T-helper 1 cell (primary cell): Measurements from ENCODE around the gene KRTAP4-3.
"Not testable (repeated sequence)": the region's sequence is repeated elsewhere in the genome, so short reads cannot be mapped to it uniquely, and the experiment has no call there.

ENCODE experiments used
- DNase-seq, 5 donors: peaks; one replicate each; pipeline ENCODE4 v3.0.0-alpha.2; 2012 to 2020
- total RNA-seq, 4 donors: gene quantifications; one replicate each; lab custom pipeline; 2026; lab: John Stamatoyannopoulos, UW

KRTAP4-3 gene
- total RNA-seq, result 0 reads per million in 4 donors

GRCh38 chr17:41168121-41168520, at the start of gene KRTAP4-3:
TSS of gene KRTAP4-3 (minus strand) at chr17:41168221. CDS start at chr17:41168172, 49 bp downstream.
- no peak for DNase-seq

- no peak for DNase-seq
Measured at GRCh38 chr17:41215681-41216080, 47.7 kb upstream of the KRTAP4-3 start.

DNA sequence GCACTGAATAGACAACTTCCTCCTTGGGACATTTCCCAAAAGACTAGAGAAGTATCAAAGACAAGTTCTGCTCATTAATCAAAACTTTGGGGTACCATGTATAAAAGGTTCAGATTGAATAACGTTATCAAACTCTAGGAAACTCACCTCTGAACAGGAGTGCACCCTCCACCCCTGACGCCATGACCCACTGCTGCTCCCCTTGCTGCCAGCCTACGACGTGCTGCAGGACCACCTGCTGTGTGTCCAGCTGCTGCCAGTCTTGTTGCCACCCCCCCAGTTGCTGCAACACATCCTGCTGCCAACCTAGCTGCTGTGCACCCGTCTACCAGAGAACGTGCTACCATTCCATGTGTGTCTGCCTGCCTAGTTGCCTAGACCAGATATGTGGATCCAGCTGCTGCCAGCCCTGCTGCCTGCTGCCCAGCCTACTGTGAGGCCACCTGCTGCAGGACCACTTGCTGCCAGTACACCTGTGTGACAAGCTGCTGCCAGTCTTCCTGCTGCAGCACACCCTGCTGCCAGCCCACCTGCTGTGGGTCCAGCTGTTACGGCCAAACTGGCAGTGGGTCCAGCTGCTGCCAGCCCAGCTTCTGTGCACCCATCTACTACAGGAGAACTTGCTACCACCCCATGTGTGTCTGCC, 44.6 kb upstream of the KRTAP4-3 start:
- DNase-seq, result no peak

- no peak for DNase-seq
Measured at GRCh38 chr17:41211845-41212466, 43.9 kb upstream of the KRTAP4-3 start.

- DNase-seq, result no peak
Measured at GRCh38 chr17:41199421-41200078, 31.5 kb upstream of the KRTAP4-3 start.

- no peak for DNase-seq
Measured at GRCh38 chr17:41196068-41196467, 28.0 kb upstream of the KRTAP4-3 start.

DNA sequence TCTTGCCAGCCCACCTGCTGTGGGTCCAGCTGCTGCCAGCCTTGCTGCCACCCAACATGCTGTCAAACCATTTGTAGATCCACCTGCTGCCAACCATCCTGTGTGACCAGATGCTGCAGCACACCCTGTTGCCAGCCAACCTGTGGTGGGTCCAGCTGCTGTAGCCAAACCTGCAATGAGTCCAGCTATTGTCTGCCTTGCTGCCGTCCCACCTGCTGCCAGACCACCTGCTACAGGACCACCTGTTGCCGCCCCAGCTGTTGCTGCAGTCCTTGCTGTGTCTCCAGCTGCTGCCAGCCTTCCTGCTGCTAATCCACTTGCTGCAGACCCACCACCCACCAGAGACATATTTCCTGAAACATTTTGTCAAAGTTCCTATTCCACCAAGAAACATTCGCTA, 22.3 kb upstream of the KRTAP4-3 start:
- DNase-seq, result no peak

GRCh38 chr17:41189837-41190318, 21.9 kb upstream of the KRTAP4-3 start, which contains the start of gene KRTAP9-1:
TSS of gene KRTAP9-1 (plus strand) at chr17:41189887. CDS start at chr17:41189887, 0 bp downstream.
- DNase-seq, result not testable (repeated sequence)

GRCh38 chr17:41186872-41187271, 18.9 kb upstream of the KRTAP4-3 start:
- no peak for DNase-seq

DNA sequence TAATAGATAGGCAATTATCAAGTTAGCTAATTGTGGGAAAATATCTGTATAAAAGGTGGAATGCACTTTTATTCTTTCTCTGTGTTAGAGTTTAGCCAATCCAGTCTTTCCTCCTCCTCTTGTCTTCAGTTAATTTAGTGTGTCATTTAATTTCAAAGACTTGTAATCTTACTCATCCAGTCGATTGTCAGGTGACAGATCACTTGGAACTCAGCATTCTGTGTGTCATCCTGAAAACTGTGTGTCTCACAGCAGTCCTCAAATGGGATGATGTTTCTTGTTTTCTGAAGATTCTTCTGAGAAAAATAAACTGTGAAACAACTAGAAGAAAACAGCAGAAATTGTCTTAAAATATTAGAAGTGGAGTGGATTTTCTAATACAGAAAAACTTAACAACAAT, 17.0 kb upstream of the KRTAP4-3 start:
- DNase-seq, result no peak

DNA sequence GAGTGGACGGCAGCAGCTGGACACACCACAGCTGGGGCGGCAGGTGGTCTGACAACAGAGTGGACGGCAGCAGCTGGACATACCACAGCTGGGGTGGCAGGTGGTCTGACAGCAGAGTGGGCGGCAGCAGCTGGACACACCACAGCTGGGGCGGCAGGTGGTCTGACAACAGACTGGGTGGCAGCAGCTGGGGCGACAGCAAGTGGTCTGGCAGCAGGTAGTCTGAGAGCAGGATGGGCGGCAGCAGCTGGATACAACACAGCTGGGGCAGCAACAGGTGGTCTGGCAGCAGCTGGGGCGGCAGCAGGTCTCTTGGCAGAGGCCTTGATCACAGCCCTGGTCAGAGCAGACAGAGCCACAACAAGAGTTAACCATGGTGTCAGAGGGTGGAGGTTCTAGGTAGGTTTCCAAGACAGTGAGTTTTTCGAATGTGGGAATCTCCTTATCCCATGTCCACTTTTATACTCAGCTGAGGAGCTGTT, 16.5 kb upstream of the KRTAP4-3 start, which contains the start of gene KRTAP4-1:
Gene KRTAP4-1, minus strand, starts transcription at position 432 of the 482 bp plus-strand sequence. Its CDS starts 57 bp downstream, at position 375.
- no peak for DNase-seq

- no peak for DNase-seq
Measured at GRCh38 chr17:41178843-41179616, 11.0 kb upstream of the KRTAP4-3 start.

DNA sequence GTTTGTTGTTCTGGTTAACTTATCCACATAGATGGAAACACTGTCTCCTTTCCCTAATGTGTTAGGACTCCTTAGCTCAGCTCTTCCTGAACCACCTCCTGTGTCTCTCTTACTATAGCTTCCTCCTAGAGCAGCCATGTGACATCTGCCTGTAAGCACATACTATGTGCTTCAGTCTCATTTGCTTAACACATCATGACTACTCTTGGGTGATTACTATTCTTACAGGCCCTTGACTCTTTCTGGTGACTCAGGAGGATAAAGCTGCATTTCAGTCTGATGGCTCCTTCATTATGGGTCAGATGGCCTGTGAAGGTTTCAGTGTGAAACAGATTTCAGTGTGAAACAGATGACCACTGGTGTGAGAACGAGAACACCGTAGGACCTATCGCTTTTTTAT, 10.3 kb upstream of the KRTAP4-3 start:
- no peak for DNase-seq

- no peak for DNase-seq
Measured at GRCh38 chr17:41177727-41178271, 9.8 kb upstream of the KRTAP4-3 start, which contains the start of gene KRTAP4-2. TSS of gene KRTAP4-2 (minus strand) at chr17:41178221. CDS start at chr17:41178164, 57 bp downstream.

- DNase-seq, result no peak
Measured at GRCh38 chr17:41176744-41177387, 8.8 kb upstream of the KRTAP4-3 start.

DNA sequence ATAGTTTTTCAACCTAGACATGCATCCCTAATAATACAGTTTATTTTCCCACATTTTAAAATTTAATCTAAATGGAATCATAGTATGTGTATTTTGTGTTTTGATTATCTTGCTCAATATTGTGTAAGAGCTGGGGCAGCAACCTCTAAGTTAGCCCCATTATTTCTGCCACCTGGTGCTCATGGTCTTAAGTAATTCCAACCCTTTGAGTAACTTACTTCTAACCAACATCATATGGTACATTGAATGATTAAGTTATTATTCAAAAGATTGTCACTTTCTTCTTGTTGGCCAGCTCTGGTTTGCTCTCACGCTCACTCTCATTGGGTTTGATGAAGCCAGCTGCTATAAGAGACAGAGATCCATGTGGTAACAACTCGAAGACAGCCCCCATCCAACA, 3.9 kb upstream of the KRTAP4-3 start:
- DNase-seq, result no peak

- DNase-seq, result no peak
Measured at GRCh38 chr17:41167561-41167960, 460 bp downstream of the KRTAP4-3 start.

DNA sequence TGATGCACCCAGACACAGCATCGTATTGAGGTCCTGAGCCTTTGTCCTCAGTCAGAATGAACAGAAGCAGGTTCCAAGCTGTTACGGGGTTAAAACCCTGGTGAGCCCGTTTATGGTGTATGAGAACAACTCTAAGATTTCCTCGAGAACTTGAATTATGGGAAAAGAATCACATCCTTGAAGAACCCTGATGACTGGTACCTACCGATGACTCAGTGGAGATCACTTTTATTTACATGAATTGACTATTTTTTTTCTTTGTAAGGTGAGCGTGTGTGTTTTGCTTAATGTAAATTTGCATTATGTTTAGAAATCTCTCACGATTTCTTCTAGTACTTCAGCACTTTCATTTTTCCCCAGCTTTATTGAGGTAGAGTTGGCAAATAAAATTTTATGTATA, 4.2 kb downstream of the KRTAP4-3 start:
- DNase-seq, result no peak

DNA sequence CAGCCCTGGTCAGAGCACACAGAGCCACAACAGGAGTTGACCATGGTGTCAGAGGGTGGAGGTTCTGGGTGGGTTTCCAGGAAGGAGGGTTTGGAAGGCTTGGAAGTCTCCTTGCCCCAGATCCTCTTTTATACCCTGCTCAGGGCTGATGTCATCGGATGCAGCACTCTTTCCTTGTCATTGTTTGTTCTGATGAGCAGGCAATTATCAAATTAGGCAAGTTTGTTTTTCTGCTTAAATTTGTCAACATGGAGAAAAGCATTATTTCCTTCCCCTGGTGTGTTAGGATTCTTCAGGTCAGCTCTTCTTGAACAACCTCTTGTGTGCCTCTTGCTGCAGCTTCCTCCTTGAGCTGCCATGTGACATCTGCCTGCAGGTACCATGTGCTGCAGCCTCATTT, 7.4 kb downstream of the KRTAP4-3 start, which contains the start of gene KRTAP4-4:
Gene KRTAP4-4, minus strand, starts transcription at position 101 of the 400 bp plus-strand sequence. Its CDS starts 57 bp downstream, at position 44.
- no peak for DNase-seq

- DNase-seq, result not testable (repeated sequence)
Measured at GRCh38 chr17:41160190-41160589, 7.8 kb downstream of the KRTAP4-3 start.

GRCh38 chr17:41153856-41154255, 14.2 kb downstream of the KRTAP4-3 start:
- no peak for DNase-seq
